Epithelial cell of alveolus of lung (primary cell): ENCODE results near the gene PPP3R2. TPM values are rescaled to one million over a fixed set of nuclear protein-coding genes. Genes with fewer than 3 reads are reported as not detected.

Source experiments
- total RNA-seq: library from RNA; depleted of rRNA; stranded (reverse); fragments of >200 nt; gene quantifications from 2 replicates; pipeline ENCODE4 v1.2.1, GENCODE V29; 2015

Gene PPP3R2
- total RNA-seq = not detected in 2 replicates

GRCh38 chr9:101594796-101595195 is at the start of gene PPP3R2:
PPP3R2 (minus strand) TSS chr9:101594969; CDS start chr9:101594921, 48 bp downstream.

Other genes with a start within 250 kb of the PPP3R2 start
- 0.13 and 0.56 TPM in 2 replicates for gene BAAT, start 210.0 kb downstream of the PPP3R2 start, total RNA-seq
- 7.9 and 10.3 TPM in 2 replicates for gene MRPL50, start 196.4 kb downstream of the PPP3R2 start, total RNA-seq
- gene ZNF189, start 196.1 kb downstream of the PPP3R2 start, total RNA-seq = 11.4 and 16.6 TPM in 2 replicates
- not detected in 2 replicates for gene ALDOB, start 159.2 kb downstream of the PPP3R2 start, total RNA-seq
- 16.5 and 17.3 TPM in 2 replicates for gene RNF20, start 61.1 kb downstream of the PPP3R2 start, total RNA-seq
- gene GRIN3A, start 143.7 kb upstream of the PPP3R2 start, total RNA-seq = not detected in 2 replicates